Measurements from ENCODE around the gene THSD4.

The THSD4 gene

GRCh38 chr15:71111181-71111565 lies 4.1 kb upstream of the THSD4 start:
- Histone ChIP-seq H3K36me3 (ENCODE audit: insufficient read depth, low read length) (no peaks in the 10 kb centered on the region), H3F3A (ENCODE audit: insufficient read depth, low read length) (no peaks in the 10 kb centered on the region), H3K9me3 (ENCODE audit: low read length) (no peaks in the 10 kb centered on the region), H3K4me1 (ENCODE audit: insufficient read depth, low read length, severe bottlenecking) (peaks cover 4% of the 10 kb centered on the region), H3K9me2 (ENCODE audit: low read depth, low read length) (no peaks in the 10 kb centered on the region), H2AFZ (ENCODE audit: low read length) (no peak overlapping the region), H3K27ac (ENCODE audit: low read depth, low read length, poor library complexity, severe bottlenecking) (no peak overlapping the region), H3K27me3 (ENCODE audit: insufficient read depth, low read length) (no peaks in the 10 kb centered on the region), H3K4me3 (ENCODE audit: low read depth, low read length, poor library complexity, severe bottlenecking) (no peak overlapping the region), H4K20me1 (ENCODE audit: insufficient read depth, low read length) (no peaks in the 10 kb centered on the region), H3K79me2 (ENCODE audit: insufficient read depth, low read length) (no peaks in the 10 kb centered on the region), H3K4me2 (ENCODE audit: low read length) (no peak overlapping the region), H3K9ac (ENCODE audit: low read length) (no peak overlapping the region)
- TF ChIP-seq EZH2 (IDR thresholded peaks at IDR 0.05; ENCODE audit: borderline replicate concordance, low read length), result no peak
- TF ChIP-seq, protein P1, sequence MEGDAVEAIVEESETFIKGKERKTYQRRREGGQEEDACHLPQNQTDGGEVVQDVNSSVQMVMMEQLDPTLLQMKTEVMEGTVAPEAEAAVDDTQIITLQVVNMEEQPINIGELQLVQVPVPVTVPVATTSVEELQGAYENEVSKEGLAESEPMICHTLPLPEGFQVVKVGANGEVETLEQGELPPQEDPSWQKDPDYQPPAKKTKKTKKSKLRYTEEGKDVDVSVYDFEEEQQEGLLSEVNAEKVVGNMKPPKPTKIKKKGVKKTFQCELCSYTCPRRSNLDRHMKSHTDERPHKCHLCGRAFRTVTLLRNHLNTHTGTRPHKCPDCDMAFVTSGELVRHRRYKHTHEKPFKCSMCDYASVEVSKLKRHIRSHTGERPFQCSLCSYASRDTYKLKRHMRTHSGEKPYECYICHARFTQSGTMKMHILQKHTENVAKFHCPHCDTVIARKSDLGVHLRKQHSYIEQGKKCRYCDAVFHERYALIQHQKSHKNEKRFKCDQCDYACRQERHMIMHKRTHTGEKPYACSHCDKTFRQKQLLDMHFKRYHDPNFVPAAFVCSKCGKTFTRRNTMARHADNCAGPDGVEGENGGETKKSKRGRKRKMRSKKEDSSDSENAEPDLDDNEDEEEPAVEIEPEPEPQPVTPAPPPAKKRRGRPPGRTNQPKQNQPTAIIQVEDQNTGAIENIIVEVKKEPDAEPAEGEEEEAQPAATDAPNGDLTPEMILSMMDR (IDR thresholded peaks at IDR 0.05; ENCODE audit: low read length), result no peak

DNA sequence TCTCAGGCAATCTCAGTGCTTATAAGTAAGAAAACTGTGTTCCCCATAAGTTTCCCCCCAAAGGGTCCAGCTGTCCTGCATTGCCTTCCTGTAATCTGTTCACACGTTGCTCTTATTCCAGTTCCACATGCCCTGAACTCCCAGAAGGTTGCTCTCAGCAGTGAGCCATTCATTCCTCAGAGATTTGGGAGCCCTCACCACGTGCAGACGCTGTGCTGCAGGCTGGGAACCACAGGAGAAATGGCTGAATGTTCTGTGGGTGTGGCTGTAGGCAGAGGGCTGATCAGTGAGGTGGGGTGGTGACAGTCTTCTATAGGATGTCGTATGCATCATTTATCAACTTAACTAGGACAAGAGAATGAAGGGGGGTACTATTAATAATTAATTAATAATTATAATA lies 3.3 kb upstream of the THSD4 start:
- Histone ChIP-seq H2AFZ (ENCODE audit: low read length) (no peak overlapping the region), H3K9ac (ENCODE audit: low read length) (no peak overlapping the region), H3F3A (ENCODE audit: insufficient read depth, low read length) (no peaks in the 10 kb centered on the region), H3K9me2 (ENCODE audit: low read depth, low read length) (no peaks in the 10 kb centered on the region), H3K27me3 (ENCODE audit: insufficient read depth, low read length) (no peaks in the 10 kb centered on the region), H3K9me3 (ENCODE audit: low read length) (no peaks in the 10 kb centered on the region), H3K4me3 (ENCODE audit: low read depth, low read length, poor library complexity, severe bottlenecking) (no peak overlapping the region), H3K79me2 (ENCODE audit: insufficient read depth, low read length) (no peaks in the 10 kb centered on the region), H3K4me2 (ENCODE audit: low read length) (no peak overlapping the region), H3K36me3 (ENCODE audit: insufficient read depth, low read length) (no peaks in the 10 kb centered on the region), H3K4me1 (ENCODE audit: insufficient read depth, low read length, severe bottlenecking) (peaks cover 4% of the 10 kb centered on the region), H3K27ac (ENCODE audit: low read depth, low read length, poor library complexity, severe bottlenecking) (no peak overlapping the region), H4K20me1 (ENCODE audit: insufficient read depth, low read length) (no peaks in the 10 kb centered on the region)
- TF ChIP-seq, protein P1 (IDR thresholded peaks at IDR 0.05; ENCODE audit: low read length), result no peak
- TF ChIP-seq EZH2 (IDR thresholded peaks at IDR 0.05; ENCODE audit: borderline replicate concordance, low read length), result no peak

DNA sequence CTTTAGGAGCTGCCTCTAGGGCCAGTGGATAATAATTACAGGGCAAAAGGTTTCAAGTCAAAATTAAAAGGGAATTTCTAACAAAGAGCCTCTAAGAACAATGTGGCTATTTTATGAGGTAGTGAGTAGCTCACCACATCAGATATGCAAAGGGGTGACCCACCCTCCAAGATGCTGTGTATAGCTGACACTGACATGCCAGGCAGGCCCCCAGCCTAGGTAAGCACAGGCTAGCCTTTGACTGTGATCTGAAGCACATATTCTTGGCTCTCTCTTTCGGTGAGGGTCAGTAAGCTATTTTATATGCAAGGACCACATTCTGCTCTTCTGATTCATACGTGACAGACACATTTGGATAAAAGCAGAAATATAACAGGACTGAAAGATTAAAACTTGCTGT lies 2.8 kb upstream of the THSD4 start:
- H3K36me3 ChIP-seq (ENCODE audit: insufficient read depth, low read length), result no peaks in the 10 kb centered on the region
- no peak overlapping the region for H3K9ac ChIP-seq (ENCODE audit: low read length)
- no peaks in the 10 kb centered on the region for H3F3A ChIP-seq (ENCODE audit: insufficient read depth, low read length)
- no peak overlapping the region for H3K27ac ChIP-seq (ENCODE audit: low read depth, low read length, poor library complexity, severe bottlenecking)
- no peaks in the 10 kb centered on the region for H3K9me2 ChIP-seq (ENCODE audit: low read depth, low read length)
- H2AFZ ChIP-seq (ENCODE audit: low read length), result no peak overlapping the region
- no peaks in the 10 kb centered on the region for H3K79me2 ChIP-seq (ENCODE audit: insufficient read depth, low read length)
- no peaks in the 10 kb centered on the region for H3K9me3 ChIP-seq (ENCODE audit: low read length)
- peaks cover 4% of the 10 kb centered on the region for H3K4me1 ChIP-seq (ENCODE audit: insufficient read depth, low read length, severe bottlenecking)
- no peaks in the 10 kb centered on the region for H4K20me1 ChIP-seq (ENCODE audit: insufficient read depth, low read length)
- H3K4me2 ChIP-seq (ENCODE audit: low read length), result no peak overlapping the region
- TF ChIP-seq, protein P1 (IDR thresholded peaks at IDR 0.05; ENCODE audit: low read length), result no peak
- TF ChIP-seq EZH2 (IDR thresholded peaks at IDR 0.05; ENCODE audit: borderline replicate concordance, low read length), result no peak
- no peak overlapping the region for H3K4me3 ChIP-seq (ENCODE audit: low read depth, low read length, poor library complexity, severe bottlenecking)
- H3K27me3 ChIP-seq (ENCODE audit: insufficient read depth, low read length), result no peaks in the 10 kb centered on the region
